Keratinocyte (primary cell): ENCODE results near the gene KLHL3. TPM values are rescaled to one million over a fixed set of nuclear protein-coding genes. Genes with fewer than 3 reads are reported as not detected.

Experiments
- DNase-seq: peaks from one replicate; pipeline ENCODE4 v3.0.0-alpha.2; 2011; ENCODE audit warnings: low read depth, missing footprints, low spot score
- FAIRE-seq: peaks from 2 replicates; lab custom pipeline; 2011; peaks lifted over from hg19 to GRCh38; lab: Jason Lieb, UNC
- H2AFZ ChIP-seq: 2 replicates; pipeline ENCODE4 v1.6.0; 2012; ENCODE audit warnings: low read length, control low read depth, inconsistent platforms; ENCODE audit not compliant: control insufficient read depth
- H3K27ac ChIP-seq: 2 replicates; pipeline ENCODE4 v1.5.1; 2011; ENCODE audit warnings: low read length; ENCODE audit not compliant: control insufficient read depth, insufficient read depth
- H3K27me3 ChIP-seq: 3 replicates; pipeline ENCODE4 v1.6.0; 2011; ENCODE audit warnings: low read length; ENCODE audit not compliant: control insufficient read depth, insufficient read depth; ENCODE audit errors: extremely low read depth
- H3K36me3 ChIP-seq, 2 experiments: 2 replicates in 1 of 2; 3 replicates in 1 of 2; pipeline ENCODE4 v1.5.1; 2011; ENCODE audit warnings: low read length in 2 of 2, mild to moderate bottlenecking in 1 of 2; ENCODE audit not compliant: control insufficient read depth in 2 of 2, insufficient read depth in 2 of 2; ENCODE audit errors: extremely low read depth in 1 of 2
- H3K4me1 ChIP-seq: 3 replicates; pipeline ENCODE4 v1.5.1; 2011; ENCODE audit warnings: low read length; ENCODE audit not compliant: control insufficient read depth, insufficient read depth; ENCODE audit errors: extremely low read depth
- H3K4me2 ChIP-seq: 3 replicates; pipeline ENCODE4 v1.6.0; 2011; ENCODE audit warnings: low read depth, low read length; ENCODE audit not compliant: control insufficient read depth, insufficient read depth; ENCODE audit errors: extremely low read depth
- H3K4me3 ChIP-seq, 3 experiments: fragments of 200-600 bp in 1 of 3; sonication (generic) in 1 of 3; 2 replicates in 2 of 3; 3 replicates in 1 of 3; pipeline ENCODE4 v1.5.1; 2011 to 2016; ENCODE audit warnings: low read length in 3 of 3, mild to moderate bottlenecking in 3 of 3, control low read depth in 2 of 3, inconsistent platforms in 1 of 3, low read depth in 1 of 3, mixed read lengths in 1 of 3, mixed run types in 1 of 3, moderate library complexity in 1 of 3; ENCODE audit not compliant: control insufficient read depth in 2 of 3, insufficient read depth in 2 of 3; ENCODE audit errors: extremely low read depth in 1 of 3
- H3K79me2 ChIP-seq: 2 replicates; pipeline ENCODE4 v1.6.0; 2012; ENCODE audit warnings: low read length; ENCODE audit not compliant: control insufficient read depth, insufficient read depth
- H3K9ac ChIP-seq: 3 replicates; pipeline ENCODE4 v1.6.0; 2011; ENCODE audit warnings: low read length; ENCODE audit not compliant: control insufficient read depth, insufficient read depth; ENCODE audit errors: extremely low read depth
- H3K9me1 ChIP-seq: 3 replicates; pipeline ENCODE4 v1.6.0; 2011; ENCODE audit warnings: low read length; ENCODE audit not compliant: control insufficient read depth, insufficient read depth; ENCODE audit errors: extremely low read depth
- H3K9me3 ChIP-seq: 2 replicates; pipeline ENCODE4 v1.5.1; 2012; ENCODE audit warnings: low read depth, low read length; ENCODE audit not compliant: control insufficient read depth
- H4K20me1 ChIP-seq: 3 replicates; pipeline ENCODE4 v1.6.0; 2011; ENCODE audit warnings: low read length; ENCODE audit not compliant: control insufficient read depth, insufficient read depth; ENCODE audit errors: extremely low read depth
- EZH2 ChIP-seq: IDR thresholded peaks from one replicate; pipeline ENCODE4 v1.6.1; 2012; ENCODE audit warnings: inconsistent platforms, mild to moderate bottlenecking, low read length, moderate library complexity
- dilution Hi-C: fragments of 300-500 bp; cut with MboI; formaldehyde crosslinking; loops from one replicate; pipeline ENCODE4 v1.7.0; 2020; ENCODE audit warnings: low sequenced_read_pairs; ENCODE audit not compliant: extremely low pct_ligation_motif_present
- polyA plus RNA-seq, 5 experiments: library from polyadenylated mRNA; depleted of rRNA in 3 of 5; stranded (reverse) in 3 of 5; stranded (forward) in 1 of 5; unstranded in 1 of 5; fragments of >200 nt; gene quantifications; 1 replicate in 1 of 5; 2 replicates in 3 of 5; 3 replicates in 1 of 5; pipeline versions ENCODE4 v1.2.1 to v1.2.3, GENCODE V29; 2011 to 2012; ENCODE audit warnings: missing spikeins in 2 of 5, low read depth in 1 of 5, low replicate concordance in 1 of 5
- TF ChIP-seq, protein P1 (sequence below), 3 experiments: IDR thresholded peaks in 1 of 3; conservative IDR thresholded peaks in 1 of 3; optimal IDR thresholded peaks in 1 of 3; 2 replicates in 2 of 3; 3 replicates in 1 of 3; pipeline versions ENCODE3 to v1.5.1; 2011; ENCODE audit warnings: low read length in 3 of 3, mild to moderate bottlenecking in 3 of 3, moderate library complexity in 2 of 3, control low read depth in 1 of 3, inconsistent platforms in 1 of 3; ENCODE audit not compliant: insufficient read depth in 2 of 3; ENCODE audit errors: extremely low read depth in 1 of 3

The KLHL3 gene
- polyA plus RNA-seq, 1 donor (not counting 4 experiments of a cell fraction or from before 2014, with no cell fraction given) = 2.5 TPM

DNA sequence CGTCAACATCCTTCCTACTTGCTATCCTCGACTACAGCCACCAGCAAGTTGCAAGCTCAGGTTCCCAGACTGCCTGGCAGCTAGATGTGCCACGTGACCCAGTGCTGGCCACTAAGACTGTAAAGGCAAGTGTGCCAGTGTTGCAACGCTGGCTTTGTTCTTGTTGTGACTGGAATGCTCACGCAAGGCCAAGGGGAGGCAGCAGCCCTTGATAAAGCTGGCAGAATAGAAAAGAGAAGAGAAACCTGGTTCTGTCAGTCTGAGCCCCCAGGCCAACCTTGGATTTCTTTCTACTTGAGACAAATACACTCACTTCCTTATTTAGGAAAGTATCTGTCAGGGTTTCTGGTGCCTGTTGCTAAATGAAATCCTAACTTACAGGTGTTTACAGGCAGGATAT is 113.0 kb downstream of the KLHL3 start:
- Histone ChIP-seq H3K9me1 (no peaks in the 10 kb centered on the region), H3K36me3 (no peaks in the 10 kb centered on the region), H3K27ac (peak overlapping the region; percentile 68), H3K27me3 (no peaks in the 10 kb centered on the region), H2AFZ (no peak overlapping the region), H3K79me2 (no peaks in the 10 kb centered on the region), H3K9ac (peak overlapping the region; percentile 13), H3K9me3 (no peaks in the 10 kb centered on the region), H4K20me1 (no peaks in the 10 kb centered on the region), H3K4me2 (peak overlapping the region; percentile 67), H3K4me1 (peaks cover 24% of the 10 kb centered on the region), H3K4me3 (no peak overlapping the region)
- peak; percentile 30 for DNase-seq
- TF ChIP-seq, protein P1, sequence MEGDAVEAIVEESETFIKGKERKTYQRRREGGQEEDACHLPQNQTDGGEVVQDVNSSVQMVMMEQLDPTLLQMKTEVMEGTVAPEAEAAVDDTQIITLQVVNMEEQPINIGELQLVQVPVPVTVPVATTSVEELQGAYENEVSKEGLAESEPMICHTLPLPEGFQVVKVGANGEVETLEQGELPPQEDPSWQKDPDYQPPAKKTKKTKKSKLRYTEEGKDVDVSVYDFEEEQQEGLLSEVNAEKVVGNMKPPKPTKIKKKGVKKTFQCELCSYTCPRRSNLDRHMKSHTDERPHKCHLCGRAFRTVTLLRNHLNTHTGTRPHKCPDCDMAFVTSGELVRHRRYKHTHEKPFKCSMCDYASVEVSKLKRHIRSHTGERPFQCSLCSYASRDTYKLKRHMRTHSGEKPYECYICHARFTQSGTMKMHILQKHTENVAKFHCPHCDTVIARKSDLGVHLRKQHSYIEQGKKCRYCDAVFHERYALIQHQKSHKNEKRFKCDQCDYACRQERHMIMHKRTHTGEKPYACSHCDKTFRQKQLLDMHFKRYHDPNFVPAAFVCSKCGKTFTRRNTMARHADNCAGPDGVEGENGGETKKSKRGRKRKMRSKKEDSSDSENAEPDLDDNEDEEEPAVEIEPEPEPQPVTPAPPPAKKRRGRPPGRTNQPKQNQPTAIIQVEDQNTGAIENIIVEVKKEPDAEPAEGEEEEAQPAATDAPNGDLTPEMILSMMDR (optimal IDR thresholded peaks at IDR 0.05 in 1 of 3, IDR thresholded peaks at IDR 0.05 in 1 of 3, conservative IDR thresholded peaks at IDR 0.05 in 1 of 3; ENCODE audit: extremely low read depth in 1 of 3, insufficient read depth in 2 of 3, low read length in 3 of 3) = no peak
- TF ChIP-seq EZH2 = no peak
- peak; percentile 94 for FAIRE-seq
- dilution Hi-C loops = no loop called here

DNA sequence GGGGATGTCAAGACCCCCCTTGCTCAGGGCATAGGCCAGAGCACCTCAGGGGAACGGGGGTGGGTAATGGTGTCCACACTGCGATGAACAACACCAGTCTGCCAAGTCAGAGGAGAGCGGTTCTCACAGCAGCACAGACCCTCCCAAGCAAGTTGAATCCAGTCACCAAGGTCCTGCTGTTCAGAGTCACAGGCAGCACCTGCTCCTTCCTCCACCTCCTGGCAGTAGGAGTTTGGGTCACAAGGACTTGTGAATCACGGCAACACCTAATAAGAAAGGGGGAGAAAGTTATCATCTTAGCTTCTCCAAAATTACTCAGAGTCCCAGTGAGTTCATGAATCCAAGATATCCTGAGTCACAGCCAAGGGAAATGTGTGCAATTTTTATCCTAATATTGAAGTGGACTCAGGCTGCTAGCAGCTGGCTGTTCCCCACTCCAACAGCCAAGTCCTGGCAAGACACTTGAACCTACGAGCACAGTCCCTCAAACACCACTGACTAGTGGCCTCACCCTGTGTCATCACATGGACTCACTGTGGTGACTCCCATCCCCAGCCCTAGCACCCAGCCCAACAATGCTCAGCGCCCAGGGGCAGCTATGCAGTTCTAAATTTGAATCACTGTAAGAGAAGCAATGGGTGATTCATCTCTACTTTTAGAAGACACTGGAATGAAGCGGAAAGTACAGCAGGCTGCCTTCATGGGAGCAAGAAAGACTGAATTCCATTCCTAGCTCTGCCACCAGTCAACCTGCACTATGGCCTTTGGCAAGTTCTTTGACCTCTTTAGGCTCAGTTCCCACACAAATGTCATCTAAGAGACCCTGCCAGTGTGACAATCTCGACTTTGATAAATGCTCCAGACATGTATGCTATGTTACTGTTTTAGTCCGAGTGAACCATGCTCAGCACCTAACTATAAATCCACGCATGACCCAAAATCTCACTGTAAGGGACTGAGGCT is 113.7 kb downstream of the KLHL3 start:
- H3K4me3 ChIP-seq = no peak overlapping the region
- no peaks in the 10 kb centered on the region for H3K36me3 ChIP-seq
- peak overlapping the region; percentile 13 for H3K9ac ChIP-seq
- no peaks in the 10 kb centered on the region for H3K27me3 ChIP-seq
- peak overlapping the region; percentile 68 for H3K27ac ChIP-seq
- peak; percentile 87 for DNase-seq
- no peak for FAIRE-seq
- dilution Hi-C loops = no loop called here
- H3K4me1 ChIP-seq = peaks cover 24% of the 10 kb centered on the region
- no peaks in the 10 kb centered on the region for H4K20me1 ChIP-seq
- H3K9me3 ChIP-seq = no peaks in the 10 kb centered on the region
- no peaks in the 10 kb centered on the region for H3K9me1 ChIP-seq
- no peak overlapping the region for H2AFZ ChIP-seq
- H3K79me2 ChIP-seq = no peaks in the 10 kb centered on the region
- H3K4me2 ChIP-seq = peak overlapping the region; percentile 67
- TF ChIP-seq, protein P1 (optimal IDR thresholded peaks at IDR 0.05 in 1 of 3, IDR thresholded peaks at IDR 0.05 in 1 of 3, conservative IDR thresholded peaks at IDR 0.05 in 1 of 3; ENCODE audit: extremely low read depth in 1 of 3, insufficient read depth in 2 of 3, low read length in 3 of 3) = peak in 1 of 3 experiments; percentile 0
- no peak for TF ChIP-seq EZH2
